HG02885 (cell line): Measurements from ENCODE around the gene TAS2R41.

Experiments used
- ATAC-seq: cut with Tn5 transposase; IDR thresholded peaks from one replicate; pipeline ENCODE4 v1.9.1; 2021; ENCODE audit warnings: mild to moderate bottlenecking; ENCODE audit not compliant: unreplicated experiment, poor library complexity

The TAS2R41 gene, protein sequence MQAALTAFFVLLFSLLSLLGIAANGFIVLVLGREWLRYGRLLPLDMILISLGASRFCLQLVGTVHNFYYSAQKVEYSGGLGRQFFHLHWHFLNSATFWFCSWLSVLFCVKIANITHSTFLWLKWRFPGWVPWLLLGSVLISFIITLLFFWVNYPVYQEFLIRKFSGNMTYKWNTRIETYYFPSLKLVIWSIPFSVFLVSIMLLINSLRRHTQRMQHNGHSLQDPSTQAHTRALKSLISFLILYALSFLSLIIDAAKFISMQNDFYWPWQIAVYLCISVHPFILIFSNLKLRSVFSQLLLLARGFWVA

DNA sequence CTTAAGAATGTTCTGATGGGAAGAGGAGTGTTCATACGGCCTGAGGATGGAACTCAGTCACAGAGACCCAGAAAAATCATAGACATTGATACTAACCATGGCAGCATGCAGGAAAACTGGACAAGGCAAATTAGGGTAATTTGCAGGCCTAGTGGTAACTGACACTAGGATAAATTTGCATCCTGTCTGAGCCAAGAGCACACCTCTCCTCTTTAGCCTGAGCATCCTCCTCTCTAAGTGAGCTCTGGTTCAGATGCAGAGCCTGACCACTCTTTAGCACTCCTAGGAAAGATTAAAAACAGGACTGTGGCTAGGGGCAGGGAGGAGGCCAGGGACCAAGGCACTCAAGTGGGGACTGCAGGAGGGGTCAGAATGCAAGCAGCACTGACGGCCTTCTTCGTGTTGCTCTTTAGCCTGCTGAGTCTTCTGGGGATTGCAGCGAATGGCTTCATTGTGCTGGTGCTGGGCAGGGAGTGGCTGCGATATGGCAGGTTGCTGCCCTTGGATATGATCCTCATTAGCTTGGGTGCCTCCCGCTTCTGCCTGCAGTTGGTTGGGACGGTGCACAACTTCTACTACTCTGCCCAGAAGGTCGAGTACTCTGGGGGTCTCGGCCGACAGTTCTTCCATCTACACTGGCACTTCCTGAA is at the start of gene TAS2R41:
TSS of gene TAS2R41 (plus strand) at position 373 of the 650 bp plus-strand sequence. CDS start at position 373, 0 bp downstream.
- ATAC-seq, result no peak

- no peak for ATAC-seq
Measured at GRCh38 chr7:143429770-143430698, 47.6 kb upstream of the TAS2R41 start.

DNA sequence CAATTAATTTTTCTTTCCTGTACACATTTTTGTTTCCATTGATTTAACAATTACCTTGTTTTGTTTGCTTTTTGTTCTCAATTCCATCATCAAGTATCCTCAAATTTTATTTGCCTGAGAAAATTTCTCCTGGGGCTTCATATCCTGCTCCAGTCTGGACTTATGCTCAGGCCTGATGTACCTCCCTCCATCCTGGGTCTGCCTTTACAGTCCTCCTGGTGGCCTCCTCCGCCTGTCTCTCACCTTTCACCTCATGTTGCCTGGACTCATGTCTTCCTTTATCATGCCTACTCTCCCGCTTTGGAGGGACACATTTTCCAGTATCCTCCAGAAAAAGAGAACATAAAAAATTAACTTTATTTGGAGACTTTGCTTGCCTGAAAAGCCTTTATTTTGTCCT is 46.6 kb upstream of the TAS2R41 start:
- no peak for ATAC-seq

GRCh38 chr7:143433759-143434158 is 43.9 kb upstream of the TAS2R41 start:
- no peak for ATAC-seq

GRCh38 chr7:143434660-143435059 is 43.0 kb upstream of the TAS2R41 start:
- ATAC-seq, result no peak

DNA sequence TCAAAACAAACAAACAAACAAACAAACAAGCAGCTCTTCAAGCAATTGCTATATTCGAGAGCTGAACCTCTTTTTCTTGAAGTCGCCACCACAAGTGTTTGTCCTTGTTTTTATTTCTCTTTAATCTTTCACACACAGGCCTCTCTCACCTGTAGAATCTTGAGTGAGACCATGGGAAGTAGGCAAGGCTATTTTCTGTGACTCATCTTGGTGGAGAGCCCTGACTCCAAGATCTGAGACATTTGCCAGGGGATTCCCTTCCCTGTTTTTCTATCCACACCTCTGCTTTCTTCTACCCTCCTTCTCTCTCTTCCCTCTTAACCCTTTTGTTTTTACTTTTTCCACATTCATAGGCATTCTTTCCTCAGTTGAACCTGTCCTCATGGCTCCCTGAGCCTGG is 42.4 kb upstream of the TAS2R41 start:
- ATAC-seq, result no peak

GRCh38 chr7:143436325-143436946 is 41.2 kb upstream of the TAS2R41 start:
- ATAC-seq, result peak; percentile 64

DNA sequence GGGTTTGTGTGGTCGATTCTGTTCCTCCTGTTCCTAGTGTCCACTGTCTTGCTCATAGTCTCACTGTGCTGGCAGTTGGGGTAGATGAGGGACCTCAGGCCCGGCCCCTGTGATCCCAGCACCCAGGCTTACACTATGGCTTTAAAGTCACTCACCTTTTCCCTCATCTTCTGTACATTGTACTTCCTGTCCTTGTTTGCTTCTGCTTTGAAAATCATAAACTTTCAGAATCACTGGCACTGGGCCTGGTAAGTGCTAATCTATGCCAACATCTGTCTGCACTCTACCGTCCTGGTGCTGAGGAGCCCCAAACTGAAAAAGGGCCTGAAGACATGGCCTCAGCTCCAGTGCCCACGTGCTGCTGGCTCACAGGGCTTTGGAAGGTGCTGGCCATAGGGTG is 40.1 kb upstream of the TAS2R41 start:
- ATAC-seq, result no peak

DNA sequence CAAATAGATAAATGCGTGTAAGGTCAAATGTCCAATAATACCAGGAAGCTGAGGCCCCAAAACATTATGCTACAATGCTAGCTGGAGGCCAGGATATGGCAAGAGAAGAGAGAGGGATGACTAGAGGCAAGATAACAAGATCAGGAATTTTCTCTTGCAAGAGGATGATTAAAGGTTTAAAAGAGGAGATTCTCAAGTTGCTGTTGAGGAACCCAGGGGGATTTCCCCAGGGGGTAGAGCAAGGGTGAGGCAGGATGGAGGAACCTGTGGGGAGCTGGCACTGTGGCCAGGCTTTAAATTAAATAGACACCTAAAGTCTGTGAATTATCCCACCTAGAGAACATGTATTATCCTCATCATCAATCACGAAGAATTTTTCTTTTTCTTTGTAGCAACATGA is 37.8 kb upstream of the TAS2R41 start:
- ATAC-seq, result no peak

GRCh38 chr7:143443153-143443552 is 34.5 kb upstream of the TAS2R41 start, which contains the start of gene TAS2R60:
Gene TAS2R60, plus strand, starts transcription at chr7:143443453. Its CDS starts 0 bp downstream, at chr7:143443453.
- ATAC-seq, result no peak

GRCh38 chr7:143444063-143444782 is 33.5 kb upstream of the TAS2R41 start:
- ATAC-seq, result no peak

GRCh38 chr7:143444785-143445184 is 32.9 kb upstream of the TAS2R41 start:
- ATAC-seq, result no peak

DNA sequence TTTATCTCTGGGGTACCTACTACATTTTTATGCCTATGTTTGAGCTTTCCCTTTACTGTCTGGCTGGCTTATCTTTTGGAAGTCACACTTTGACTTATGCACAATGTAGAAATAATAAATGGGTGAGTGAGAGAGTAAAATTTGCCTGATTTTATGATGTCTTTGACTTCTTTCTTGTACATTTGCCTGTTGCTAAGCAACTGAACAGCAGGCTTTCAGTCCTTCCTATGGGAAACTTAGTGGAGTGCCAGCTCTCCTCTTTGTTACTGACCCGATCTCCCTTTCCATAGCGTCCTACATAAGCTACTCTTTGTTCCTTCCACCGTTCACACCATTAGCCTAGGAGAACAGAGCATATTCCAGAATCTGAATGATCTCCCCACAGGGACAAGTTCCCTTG is 30.2 kb upstream of the TAS2R41 start:
- ATAC-seq, result no peak

GRCh38 chr7:143448429-143448828 is 29.2 kb upstream of the TAS2R41 start:
- ATAC-seq, result no peak

GRCh38 chr7:143449793-143450192 is 27.9 kb upstream of the TAS2R41 start:
- ATAC-seq, result no peak

DNA sequence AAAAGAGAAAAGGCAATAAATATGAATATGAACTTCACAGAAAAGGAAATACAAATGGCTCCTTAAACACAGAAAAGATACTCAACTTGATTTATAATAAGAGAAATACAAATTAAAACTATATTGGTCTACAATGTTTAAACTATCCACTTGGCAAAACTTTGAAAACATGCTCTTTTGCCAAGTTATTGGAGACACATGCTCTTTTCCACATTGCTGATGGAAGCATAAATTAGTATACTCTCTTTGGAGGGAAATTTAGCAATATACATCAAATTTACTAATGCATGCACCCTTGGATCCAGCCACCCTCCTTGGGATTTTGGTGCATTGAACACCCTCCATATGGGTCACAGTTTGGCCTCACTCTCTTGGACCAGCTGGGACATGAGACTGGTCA is 26.6 kb upstream of the TAS2R41 start:
- ATAC-seq, result no peak

DNA sequence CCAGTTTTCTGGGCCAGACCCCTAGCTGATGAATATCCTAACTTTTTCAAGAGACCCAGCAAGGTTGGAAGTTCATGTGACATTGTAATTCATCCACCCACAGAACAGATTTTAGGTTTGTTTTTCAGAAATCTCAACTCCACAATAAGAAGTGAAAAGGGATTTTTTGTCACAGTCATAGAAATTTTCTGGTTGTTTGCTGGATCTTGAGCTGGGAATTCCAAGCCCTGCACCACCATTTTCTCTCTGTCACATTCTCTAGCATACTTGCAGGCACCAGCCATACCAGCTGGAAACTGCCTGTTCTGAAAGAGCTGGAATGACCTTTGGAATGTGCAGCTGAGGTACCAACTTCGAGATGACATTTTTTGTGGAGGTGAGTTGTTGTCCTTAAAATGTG is 25.9 kb upstream of the TAS2R41 start:
- ATAC-seq, result no peak

- no peak for ATAC-seq
Measured at GRCh38 chr7:143452495-143452894, 25.2 kb upstream of the TAS2R41 start.

- ATAC-seq, result no peak
Measured at GRCh38 chr7:143454091-143454680, 23.5 kb upstream of the TAS2R41 start.
